HG03064 (cell line): Measurements from ENCODE around the gene CRYAB.
"Not testable (repeated sequence)": the region's sequence is repeated elsewhere in the genome, so short reads cannot be mapped to it uniquely, and the experiment has no call there.

Source experiments
- ATAC-seq: cut with Tn5 transposase; IDR thresholded peaks from one replicate; pipeline ENCODE4 v1.9.1; 2021; ENCODE audit warnings: low read depth; ENCODE audit not compliant: unreplicated experiment

CRYAB gene

GRCh38 chr11:111934306-111934705 is 22.7 kb upstream of the CRYAB start:
- ATAC-seq: no peak

GRCh38 chr11:111933872-111934271 is 22.3 kb upstream of the CRYAB start:
- no peak for ATAC-seq

GRCh38 chr11:111933176-111933575 is 21.6 kb upstream of the CRYAB start:
- not testable (repeated sequence) for ATAC-seq

GRCh38 chr11:111932611-111932950 is 21.0 kb upstream of the CRYAB start:
- no peak for ATAC-seq

GRCh38 chr11:111930472-111930871 is 18.9 kb upstream of the CRYAB start:
- no peak for ATAC-seq

- ATAC-seq: peak; percentile 91
Measured at GRCh38 chr11:111926505-111927391, 15.2 kb upstream of the CRYAB start.

GRCh38 chr11:111925953-111926352 is 14.4 kb upstream of the CRYAB start:
- ATAC-seq: no peak

- no peak for ATAC-seq
Measured at GRCh38 chr11:111923951-111924350, 12.4 kb upstream of the CRYAB start.

GRCh38 chr11:111923351-111923788 is 11.8 kb upstream of the CRYAB start:
- no peak for ATAC-seq

- no peak for ATAC-seq
Measured at GRCh38 chr11:111922803-111923202, 11.2 kb upstream of the CRYAB start.

- ATAC-seq: no peak
Measured at GRCh38 chr11:111921541-111922230, 10.1 kb upstream of the CRYAB start.

- ATAC-seq: no peak
Measured at GRCh38 chr11:111920908-111921307, 9.3 kb upstream of the CRYAB start.

GRCh38 chr11:111918390-111919256 is 7.1 kb upstream of the CRYAB start, which contains the start of gene C11orf52:
C11orf52 (plus strand) TSS chr11:111918913; CDS start chr11:111918973, 60 bp downstream.
- ATAC-seq: no peak

- no peak for ATAC-seq
Measured at GRCh38 chr11:111917788-111918187, 6.2 kb upstream of the CRYAB start.

GRCh38 chr11:111917312-111917711 is 5.7 kb upstream of the CRYAB start:
- no peak for ATAC-seq

- no peak for ATAC-seq
Measured at GRCh38 chr11:111916768-111917167, 5.2 kb upstream of the CRYAB start.

GRCh38 chr11:111913997-111914396 is 2.4 kb upstream of the CRYAB start:
- no peak for ATAC-seq

GRCh38 chr11:111913031-111913861 is 1.7 kb upstream of the CRYAB start:
- no peak for ATAC-seq

- ATAC-seq: no peak
Measured at GRCh38 chr11:111912535-111912934, 965 bp upstream of the CRYAB start, which contains the start of gene HSPB2. HSPB2 (plus strand) TSS chr11:111912734; CDS start chr11:111912830, 96 bp downstream.
